Activated CD8-positive, alpha-beta T cell treated with anti-CD3 and anti-CD28 coated beads for 36 hours (primary cell): ENCODE measurements around the gene DDX19B. TPM values are rescaled to one million over a fixed set of nuclear protein-coding genes. Genes with fewer than 3 reads are reported as not detected.
"Not testable (repeated sequence)": the region's sequence is repeated elsewhere in the genome, so short reads cannot be mapped to it uniquely, and the experiment has no call there.

ENCODE experiments used
- ATAC-seq: fragments of 200-7000 bp; cut with Tn5 transposase; one replicate; pipeline ENCODE4 v1.10.0; 2021; ENCODE audit warnings: mild to moderate bottlenecking, moderate library complexity
- CTCF ChIA-PET: fragments of 350-600 bp; sonication (Branson Sonifier 250); formaldehyde crosslinking; loops from one replicate; lab custom pipeline; 2021; ENCODE audit warnings: antibody characterized with exemption; lab: Charles Lee
- POLR2A ChIA-PET: fragments of 350-600 bp; sonication (Branson Sonifier 250); formaldehyde crosslinking; loops from one replicate; lab custom pipeline; 2021; ENCODE audit warnings: antibody characterized with exemption; lab: Charles Lee
- DNase-seq: peaks from one replicate; pipeline ENCODE4 v3.0.0-alpha.2; 2020
- H3K27ac Mint-ChIP-seq: one replicate; pipeline ENCODE4 v1.8.0; 2021; ENCODE audit warnings: mild to moderate bottlenecking, mixed read lengths
- H3K27me3 Mint-ChIP-seq: one replicate; pipeline ENCODE4 v1.8.0; 2021; ENCODE audit warnings: mixed read lengths
- H3K36me3 Mint-ChIP-seq: one replicate; pipeline ENCODE4 v1.8.0; 2021; ENCODE audit warnings: low read depth, mixed read lengths
- H3K4me1 Mint-ChIP-seq: one replicate; pipeline ENCODE4 v1.8.0; 2021; ENCODE audit warnings: low read depth, mixed read lengths
- H3K4me3 Mint-ChIP-seq: one replicate; pipeline ENCODE4 v1.8.0; 2021; ENCODE audit warnings: mild to moderate bottlenecking, moderate library complexity, mixed read lengths
- H3K9me3 Mint-ChIP-seq: one replicate; pipeline ENCODE4 v1.8.0; 2021; ENCODE audit warnings: mixed read lengths
- CTCF ChIP-seq: fragments of 200-600 bp; IDR thresholded peaks from one replicate; pipeline ENCODE4 v1.8.0; 2022; ENCODE audit warnings: antibody characterized with exemption, mild to moderate bottlenecking
- intact Hi-C: fragments of 100-400 bp; cut with micrococcal nuclease; formaldehyde crosslinking; loops from one replicate; pipeline ENCODE4 v1.10.0; 2022
- total RNA-seq, 2 experiments: library from RNA; stranded (reverse); gene quantifications; one replicate each; pipeline ENCODE4 v1.2.3, GENCODE V29; 2021

Gene DDX19B
- total RNA-seq, 2 experiments from 2014 or later, result 34.8 to 42.2 TPM

DNA sequence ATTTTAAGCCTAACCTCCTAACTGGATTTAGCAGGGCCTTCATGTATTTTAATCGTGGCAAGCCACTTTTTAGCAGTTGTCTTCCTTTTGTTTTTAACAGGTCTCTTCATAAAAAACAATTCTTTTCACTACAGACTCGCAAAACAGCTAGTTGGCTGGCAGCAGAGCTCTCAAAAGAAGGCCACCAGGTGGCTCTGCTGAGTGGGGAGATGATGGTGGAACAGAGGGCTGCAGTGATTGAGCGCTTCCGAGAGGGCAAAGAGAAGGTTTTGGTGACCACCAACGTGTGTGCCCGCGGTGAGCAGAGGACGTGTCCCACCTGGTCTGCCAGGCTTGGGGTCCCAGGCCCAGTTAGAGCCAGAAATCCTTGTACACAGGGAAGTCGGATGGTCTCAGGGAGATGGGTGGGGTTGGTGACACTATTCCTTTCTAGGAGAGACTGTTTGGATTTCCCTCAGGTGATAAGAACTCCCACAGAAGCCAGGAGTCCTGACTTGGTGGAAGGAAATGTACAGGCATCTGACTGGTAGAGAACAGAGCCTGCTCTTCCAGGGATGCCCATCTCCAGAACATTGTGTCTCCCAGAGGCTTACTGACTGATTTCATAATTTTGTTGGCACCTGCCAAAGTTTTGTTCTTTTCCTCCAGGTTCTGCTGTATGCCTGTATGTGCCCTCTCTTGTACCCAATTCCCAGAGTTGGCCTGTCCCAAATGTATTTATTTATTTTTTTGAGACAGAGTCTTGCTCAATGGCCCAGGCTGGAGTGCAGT, 32.8 kb downstream of the DDX19B start:
- ATAC-seq (peak; percentile 61), DNase-seq (peak; percentile 24)
- intact Hi-C loops, result no loop called here
- Mint-ChIP-seq H3K9me3 (no peaks in the 10 kb centered on the region), H3K27ac (no peak overlapping the region), H3K4me1 (no peaks in the 10 kb centered on the region), H3K36me3 (peaks cover 22% of the 10 kb centered on the region), H3K4me3 (no peak overlapping the region), H3K27me3 (no peaks in the 10 kb centered on the region)
- TF ChIP-seq CTCF, result peak; percentile 59
- ChIA-PET CTCF (interaction anchor here (0.7 to 2.0 kb wide), 8 partner anchors 10 to 321 kb away, joined by 3 to 6 read pairs (median 3); partner anchors contain the start of genes DDX19A and FCSK), POLR2A (no interaction called here)

- ATAC-seq, DNase-seq, CTCF ChIA-PET, H3K9me3 Mint-ChIP-seq, intact Hi-C loops, H3K4me1 Mint-ChIP-seq, H3K27me3 Mint-ChIP-seq, H3K4me3 Mint-ChIP-seq, POLR2A ChIA-PET: not testable (repeated sequence)
- Mint-ChIP-seq H3K27ac (peak overlapping the region; percentile 13), H3K36me3 (peaks cover 22% of the 10 kb centered on the region)
These were observed 33.7 kb downstream of the DDX19B start for GRCh38 chr16:70332728-70333127.

- POLR2A ChIA-PET, result interaction anchor here (0.6 to 0.8 kb wide), 2 partner anchors 9 to 72 kb away, joined by 3 to 5 read pairs; partner anchors contain the start of gene DDX19A
- TF ChIP-seq CTCF, result no peak
- no peaks in the 10 kb centered on the region for H3K4me1 Mint-ChIP-seq
- DNase-seq (no peak), ATAC-seq (no peak)
- CTCF ChIA-PET, result no interaction called here
- H3K36me3 Mint-ChIP-seq, result peaks cover 5% of the 10 kb centered on the region
- no peaks in the 10 kb centered on the region for H3K9me3 Mint-ChIP-seq
- H3K27me3 Mint-ChIP-seq, result no peaks in the 10 kb centered on the region
- intact Hi-C loops, result no loop called here
- H3K27ac Mint-ChIP-seq, result no peak overlapping the region
- no peak overlapping the region for H3K4me3 Mint-ChIP-seq
These were observed 38.8 kb downstream of the DDX19B start for GRCh38 chr16:70337814-70338213.

GRCh38 chr16:70341600-70341999, 42.6 kb downstream of the DDX19B start:
- H3K36me3 Mint-ChIP-seq, result no peaks in the 10 kb centered on the region
- ChIA-PET CTCF (interaction anchor here (1.0 kb wide), 1 partner anchor 10 kb away, joined by 6 read pairs; no protein-coding TSS in a partner anchor), POLR2A (interaction anchor here (1.0 kb wide), 1 partner anchor 42 kb away, joined by 3 read pairs; the partner anchor contains the start of gene DDX19B)
- H3K9me3 Mint-ChIP-seq, result no peaks in the 10 kb centered on the region
- peaks cover 9% of the 10 kb centered on the region for H3K4me1 Mint-ChIP-seq
- no peaks in the 10 kb centered on the region for H3K27me3 Mint-ChIP-seq
- ATAC-seq (no peak), DNase-seq (no peak)
- H3K4me3 Mint-ChIP-seq, result no peak overlapping the region
- intact Hi-C loops, result loop anchor here (10.0 kb wide), 1 partner anchor 47 kb away; the partner anchor contains the start of gene DDX19B
- H3K27ac Mint-ChIP-seq, result no peak overlapping the region
- no peak for TF ChIP-seq CTCF

GRCh38 chr16:70342016-70342415, 43.0 kb downstream of the DDX19B start:
- intact Hi-C loops, result loop anchor here (10.0 kb wide), 1 partner anchor 47 kb away; the partner anchor contains the start of gene DDX19B
- TF ChIP-seq CTCF, result no peak
- Mint-ChIP-seq H3K4me1 (peaks cover 9% of the 10 kb centered on the region), H3K4me3 (no peak overlapping the region), H3K9me3 (no peaks in the 10 kb centered on the region), H3K27ac (no peak overlapping the region), H3K27me3 (no peaks in the 10 kb centered on the region), H3K36me3 (no peaks in the 10 kb centered on the region)
- DNase-seq, result no peak
- POLR2A ChIA-PET, result interaction anchor here (1.0 kb wide), 1 partner anchor 43 kb away, joined by 3 read pairs; the partner anchor contains the start of gene DDX19B
- no peak for ATAC-seq
- CTCF ChIA-PET, result interaction anchor here (1.0 kb wide), 1 partner anchor 11 kb away, joined by 6 read pairs; no protein-coding TSS in a partner anchor
